Measurements from ENCODE around the gene RPEL1. TPM values are rescaled to one million over a fixed set of nuclear protein-coding genes. Genes with fewer than 3 reads are reported as not detected.
A peak's percentile ranks its signal among the peaks of the same experiment; 100 is the strongest.
"Not testable (repeated sequence)": the region's sequence is repeated elsewhere in the genome, so short reads cannot be mapped to it uniquely, and the experiment has no call there.

The RPEL1 gene
- total RNA-seq = not detected

- H3K4me3 Mint-ChIP-seq; ATAC-seq (replicated peaks); H3K9me3 Mint-ChIP-seq; H3K36me3 Mint-ChIP-seq (ENCODE audit: low read depth); H3K27me3 Mint-ChIP-seq; H3K4me1 Mint-ChIP-seq; H3K27ac Mint-ChIP-seq: not testable (repeated sequence)
Observed at GRCh38 chr10:103245587-103245986, at the start of gene RPEL1. Gene RPEL1, plus strand, starts transcription at chr10:103245887. Its CDS starts 110 bp downstream, at chr10:103245997.

- peak overlapping the region; percentile 80 for H3K27ac Mint-ChIP-seq
- ATAC-seq (replicated peaks) = no peak
- peaks cover 18% of the 10 kb centered on the region for H3K36me3 Mint-ChIP-seq (ENCODE audit: low read depth)
- H3K9me3 Mint-ChIP-seq = no peaks in the 10 kb centered on the region
- H3K4me3 Mint-ChIP-seq = no peak overlapping the region
- H3K4me1 Mint-ChIP-seq = peaks cover 23% of the 10 kb centered on the region
- H3K27me3 Mint-ChIP-seq = no peaks in the 10 kb centered on the region
Observed at GRCh38 chr10:103196516-103196915, 49.2 kb upstream of the RPEL1 start.

DNA sequence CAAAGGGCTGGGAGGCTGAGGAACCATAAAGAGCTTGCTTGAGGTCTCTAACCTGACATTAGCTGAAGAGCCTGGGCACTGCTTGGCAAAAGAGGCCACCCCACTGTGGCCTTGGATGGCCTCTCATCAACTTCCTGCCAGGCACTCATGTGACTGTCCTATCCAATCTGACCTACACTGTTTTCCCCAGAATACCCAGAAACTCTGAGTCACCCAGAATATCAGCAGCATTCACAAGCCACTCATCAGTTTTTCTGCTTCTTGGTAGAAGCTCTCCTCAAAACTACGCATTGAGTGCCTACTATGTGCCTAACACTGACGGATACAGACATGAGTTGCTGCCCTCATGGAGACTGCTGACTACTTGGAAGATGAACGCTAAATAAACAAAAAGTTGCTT is 48.5 kb upstream of the RPEL1 start:
- H3K4me3 Mint-ChIP-seq = peak overlapping the region; percentile 62

DNA sequence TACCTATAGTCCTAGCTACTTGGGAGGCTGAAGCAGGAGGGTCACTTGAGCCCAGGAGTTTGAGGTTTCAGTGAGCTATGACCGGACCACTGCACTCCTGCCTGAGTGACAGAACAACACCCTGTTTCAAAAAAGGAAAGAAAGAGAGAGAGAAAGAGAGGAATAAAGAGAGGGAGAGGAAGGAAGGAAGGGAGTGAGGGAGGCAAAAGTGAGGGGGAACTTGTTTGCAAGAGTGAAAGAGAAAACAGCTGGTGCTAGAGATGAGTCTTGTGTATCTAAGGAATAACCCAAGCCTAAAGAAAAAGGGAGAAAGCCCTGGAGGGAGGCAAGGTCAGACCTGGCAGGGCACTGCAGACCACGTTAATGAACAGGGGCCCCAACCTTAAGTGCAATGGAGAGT is 47.8 kb upstream of the RPEL1 start:
- Mint-ChIP-seq H3K27ac (peak overlapping the region; percentile 80), H3K4me1 (peaks cover 18% of the 10 kb centered on the region), H3K4me3 (peak overlapping the region; percentile 62), H3K27me3 (no peaks in the 10 kb centered on the region), H3K36me3 (ENCODE audit: low read depth) (peaks cover 6% of the 10 kb centered on the region), H3K9me3 (no peaks in the 10 kb centered on the region)
- ATAC-seq (replicated peaks) = no peak

More for the DNA sequence above, 48.5 kb upstream of the RPEL1 start:
- Mint-ChIP-seq H3K27me3 (no peaks in the 10 kb centered on the region), H3K9me3 (no peaks in the 10 kb centered on the region), H3K27ac (peak overlapping the region; percentile 80), H3K36me3 (ENCODE audit: low read depth) (peaks cover 12% of the 10 kb centered on the region), H3K4me1 (peaks cover 18% of the 10 kb centered on the region)
- ATAC-seq (replicated peaks) = peak; percentile 85

DNA sequence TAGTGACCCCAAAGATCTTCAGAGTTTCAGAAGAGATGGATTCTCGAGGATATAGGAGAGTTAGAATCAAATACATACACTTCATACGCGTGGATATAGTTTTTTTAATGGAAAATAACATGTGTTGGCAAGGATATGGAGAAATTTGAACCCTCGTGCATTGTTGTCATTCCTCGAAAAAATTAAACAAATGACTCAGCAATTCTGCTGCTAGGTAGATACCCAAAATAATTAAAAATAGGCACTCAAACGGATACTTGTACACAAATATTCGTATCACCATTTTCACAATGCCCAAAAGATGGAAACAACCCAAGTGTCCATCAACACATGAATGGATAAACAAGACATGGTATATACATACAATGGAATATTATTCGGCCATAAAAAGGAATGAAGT is 47.0 kb upstream of the RPEL1 start:
- H3K36me3 Mint-ChIP-seq (ENCODE audit: low read depth) = peaks cover under 1% of the 10 kb centered on the region
- no peak overlapping the region for H3K4me3 Mint-ChIP-seq
- ATAC-seq (replicated peaks) = no peak
- H3K27me3 Mint-ChIP-seq = no peaks in the 10 kb centered on the region
- H3K27ac Mint-ChIP-seq = no peak overlapping the region
- H3K9me3 Mint-ChIP-seq = no peaks in the 10 kb centered on the region
- H3K4me1 Mint-ChIP-seq = peaks cover 14% of the 10 kb centered on the region

- no peaks in the 10 kb centered on the region for H3K9me3 Mint-ChIP-seq
- H3K4me1 Mint-ChIP-seq = peaks cover 8% of the 10 kb centered on the region
- no peak for ATAC-seq (replicated peaks)
- H3K27me3 Mint-ChIP-seq = no peaks in the 10 kb centered on the region
- H3K36me3 Mint-ChIP-seq (ENCODE audit: low read depth) = no peaks in the 10 kb centered on the region
- H3K27ac Mint-ChIP-seq = no peak overlapping the region
- H3K4me3 Mint-ChIP-seq = no peak overlapping the region
Observed at GRCh38 chr10:103199488-103199887, 46.2 kb upstream of the RPEL1 start.

- H3K4me3 Mint-ChIP-seq = no peak overlapping the region
- H3K9me3 Mint-ChIP-seq = peaks cover 6% of the 10 kb centered on the region
- peaks cover 6% of the 10 kb centered on the region for H3K4me1 Mint-ChIP-seq
- peaks cover 7% of the 10 kb centered on the region for H3K27me3 Mint-ChIP-seq
- H3K27ac Mint-ChIP-seq = no peak overlapping the region
- H3K36me3 Mint-ChIP-seq (ENCODE audit: low read depth) = no peaks in the 10 kb centered on the region
- no peak for ATAC-seq (replicated peaks)
Observed at GRCh38 chr10:103202319-103202718, 43.4 kb upstream of the RPEL1 start.

DNA sequence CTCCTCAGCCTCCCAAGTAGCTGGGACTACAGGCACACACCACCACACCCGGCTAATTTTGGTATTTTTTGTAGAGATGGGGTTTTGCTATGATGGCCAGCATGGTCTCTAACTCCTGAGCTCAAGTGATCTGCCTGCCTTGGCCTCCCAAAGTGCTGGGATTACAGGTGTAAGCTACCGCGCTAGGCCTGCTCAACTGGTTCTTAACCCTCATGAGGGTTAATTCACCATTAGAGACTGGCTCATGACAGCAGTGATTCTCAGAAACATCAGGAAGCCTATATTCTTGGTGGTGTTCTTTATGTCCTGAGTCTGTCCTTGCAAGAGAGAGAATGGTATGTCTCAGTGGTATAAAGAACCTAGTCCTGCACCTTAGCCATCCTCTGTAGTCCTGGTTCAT is 42.2 kb upstream of the RPEL1 start:
- no peak overlapping the region for H3K27ac Mint-ChIP-seq
- peaks cover 7% of the 10 kb centered on the region for H3K27me3 Mint-ChIP-seq
- ATAC-seq (replicated peaks) = no peak
- H3K4me1 Mint-ChIP-seq = no peaks in the 10 kb centered on the region
- H3K9me3 Mint-ChIP-seq = peaks cover 6% of the 10 kb centered on the region
- H3K4me3 Mint-ChIP-seq = no peak overlapping the region
- H3K36me3 Mint-ChIP-seq (ENCODE audit: low read depth) = no peaks in the 10 kb centered on the region

GRCh38 chr10:103204353-103205255 is 41.1 kb upstream of the RPEL1 start:
- no peaks in the 10 kb centered on the region for H3K36me3 Mint-ChIP-seq (ENCODE audit: low read depth)
- no peak for ATAC-seq (replicated peaks)
- H3K4me3 Mint-ChIP-seq = no peak overlapping the region
- H3K27me3 Mint-ChIP-seq = peaks cover 7% of the 10 kb centered on the region
- H3K27ac Mint-ChIP-seq = no peak overlapping the region
- peaks cover 6% of the 10 kb centered on the region for H3K9me3 Mint-ChIP-seq
- H3K4me1 Mint-ChIP-seq = no peaks in the 10 kb centered on the region

DNA sequence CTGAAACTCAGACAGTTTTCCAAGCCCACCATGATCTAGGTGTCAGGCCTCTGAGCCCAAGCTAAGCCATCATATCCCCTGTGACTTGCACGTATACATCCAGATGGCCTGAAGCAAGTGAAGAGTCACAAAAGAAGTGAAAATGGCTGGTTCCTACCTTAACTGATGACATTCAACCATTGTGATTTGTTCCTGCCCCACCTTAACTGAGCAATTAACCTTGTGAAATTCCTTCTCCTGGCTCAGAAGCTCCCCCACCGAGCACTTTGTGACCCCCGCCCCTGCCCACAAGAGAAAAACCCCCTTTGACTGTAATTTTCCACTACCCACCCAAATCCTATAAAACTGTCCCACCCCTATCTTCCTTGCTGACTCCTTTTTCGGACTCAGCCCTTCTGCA is 40.3 kb upstream of the RPEL1 start:
- not testable (repeated sequence) for H3K36me3 Mint-ChIP-seq (ENCODE audit: low read depth)

GRCh38 chr10:103206715-103207114 is 39.0 kb upstream of the RPEL1 start:
- not testable (repeated sequence) for H3K27me3 Mint-ChIP-seq; H3K4me3 Mint-ChIP-seq; H3K9me3 Mint-ChIP-seq; ATAC-seq (replicated peaks); H3K27ac Mint-ChIP-seq; H3K36me3 Mint-ChIP-seq (ENCODE audit: low read depth); H3K4me1 Mint-ChIP-seq

More for the DNA sequence above, 40.3 kb upstream of the RPEL1 start:
- H3K9me3 Mint-ChIP-seq; H3K4me3 Mint-ChIP-seq; H3K4me1 Mint-ChIP-seq; H3K27me3 Mint-ChIP-seq; ATAC-seq (replicated peaks); H3K27ac Mint-ChIP-seq: not testable (repeated sequence)

- H3K27me3 Mint-ChIP-seq = peaks cover 7% of the 10 kb centered on the region
- no peak for ATAC-seq (replicated peaks)
- no peak overlapping the region for H3K27ac Mint-ChIP-seq
- H3K9me3 Mint-ChIP-seq = peaks cover 9% of the 10 kb centered on the region
- no peak overlapping the region for H3K4me3 Mint-ChIP-seq
- H3K36me3 Mint-ChIP-seq (ENCODE audit: low read depth) = no peaks in the 10 kb centered on the region
- H3K4me1 Mint-ChIP-seq = no peaks in the 10 kb centered on the region
Observed at GRCh38 chr10:103207141-103207540, 38.5 kb upstream of the RPEL1 start.

DNA sequence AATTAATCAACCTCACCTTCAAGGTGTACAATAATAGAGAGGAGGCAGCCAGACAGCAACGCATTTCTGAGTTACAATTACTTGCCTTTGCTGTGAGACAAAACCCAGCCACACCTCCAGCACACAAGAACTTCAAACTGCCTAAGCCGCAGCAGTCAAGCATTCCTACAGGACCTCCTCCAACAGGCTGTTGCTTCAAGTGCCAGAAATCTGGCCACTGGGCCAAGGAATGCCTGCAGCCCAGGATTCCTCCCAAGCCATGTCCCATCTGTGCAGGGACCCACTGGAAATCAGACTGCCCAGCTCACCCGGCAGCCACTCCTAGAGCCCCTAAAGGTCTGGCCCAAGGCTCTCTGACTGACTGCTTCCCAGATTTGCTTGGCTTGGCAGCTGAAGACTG is 38.0 kb upstream of the RPEL1 start:
- not testable (repeated sequence) for H3K4me1 Mint-ChIP-seq; ATAC-seq (replicated peaks); H3K27me3 Mint-ChIP-seq; H3K4me3 Mint-ChIP-seq; H3K27ac Mint-ChIP-seq; H3K36me3 Mint-ChIP-seq (ENCODE audit: low read depth)
- peaks cover 12% of the 10 kb centered on the region for H3K9me3 Mint-ChIP-seq

- peaks cover 16% of the 10 kb centered on the region for H3K9me3 Mint-ChIP-seq
- not testable (repeated sequence) for ATAC-seq (replicated peaks); H3K27me3 Mint-ChIP-seq; H3K27ac Mint-ChIP-seq; H3K4me3 Mint-ChIP-seq; H3K4me1 Mint-ChIP-seq; H3K36me3 Mint-ChIP-seq (ENCODE audit: low read depth)
Observed at GRCh38 chr10:103210262-103210661, 35.4 kb upstream of the RPEL1 start.

DNA sequence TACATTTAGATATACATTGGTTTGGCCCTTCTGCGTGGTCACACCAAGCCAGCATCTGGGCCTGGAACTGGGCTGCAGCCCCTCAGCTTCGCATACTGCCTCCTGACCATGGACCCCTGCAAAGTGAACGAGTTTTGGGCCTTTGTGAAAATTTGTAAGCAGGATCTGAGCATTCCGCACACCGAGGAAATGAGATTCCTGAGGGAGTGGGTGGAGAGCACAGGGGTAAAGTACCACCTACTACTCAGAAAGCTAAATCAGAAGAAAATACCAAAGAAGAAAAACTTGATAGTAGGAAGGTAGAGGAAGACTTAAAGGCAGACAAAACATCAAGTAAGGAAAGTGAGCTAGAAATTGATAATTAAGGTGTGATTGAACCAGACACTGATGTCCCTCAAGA is 30.1 kb upstream of the RPEL1 start:
- H3K27ac Mint-ChIP-seq = no peak overlapping the region
- no peak for ATAC-seq (replicated peaks)
- no peak overlapping the region for H3K4me3 Mint-ChIP-seq
- no peaks in the 10 kb centered on the region for H3K36me3 Mint-ChIP-seq (ENCODE audit: low read depth)
- H3K27me3 Mint-ChIP-seq = peaks cover 7% of the 10 kb centered on the region
- no peaks in the 10 kb centered on the region for H3K4me1 Mint-ChIP-seq
- H3K9me3 Mint-ChIP-seq = peaks cover 10% of the 10 kb centered on the region
